ENCODE data around the gene PTPRG. TPM values are rescaled to one million over a fixed set of nuclear protein-coding genes. Genes with fewer than 3 reads are reported as not detected.

PTPRG gene
- total and polyA plus RNA-seq, 5 experiments from 2014 or later, result not detected

GRCh38 chr3:61637088-61638051 lies 76.0 kb downstream of the PTPRG start:
- H3K4me3 Mint-ChIP-seq, result no peak overlapping the region
- POLR2A ChIA-PET, result no interaction called here
- ATAC-seq (no peak), DNase-seq (no peak)
- peaks cover 0 to 10% (median 5%) of the 10 kb centered on the region in 5 donors for H3K27me3 Mint-ChIP-seq
- H3K9me3 Mint-ChIP-seq, result peaks cover 0 to 11% (median 0%) of the 10 kb centered on the region in 9 donors
- no peaks in the 10 kb centered on the region for H3K36me3 Mint-ChIP-seq
- H3K27ac Mint-ChIP-seq, result no peak overlapping the region
- no peaks in the 10 kb centered on the region for H3K4me1 Mint-ChIP-seq

DNA sequence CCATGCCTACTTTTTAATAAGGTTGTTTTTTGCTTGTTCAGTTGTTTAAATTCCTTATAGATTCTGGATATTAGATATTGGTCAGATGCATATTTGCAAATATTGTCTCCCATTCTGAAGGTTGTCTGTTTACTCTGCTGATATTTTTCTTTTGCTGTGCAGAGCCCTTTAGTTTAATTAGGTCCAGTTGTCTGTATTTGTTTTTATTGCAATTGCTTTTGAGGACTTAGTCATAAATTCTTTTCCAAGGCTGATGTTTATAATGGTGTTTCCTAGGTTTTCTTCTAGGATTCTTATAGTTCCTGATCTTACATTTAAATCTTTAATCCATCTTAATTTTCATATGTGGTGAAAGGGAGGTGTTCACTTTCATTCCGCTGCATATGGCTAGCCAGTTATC lies 77.4 kb downstream of the PTPRG start:
- Mint-ChIP-seq H3K9me3 (peaks cover 0 to 11% (median 0%) of the 10 kb centered on the region in 9 donors), H3K27ac (no peak overlapping the region), H3K27me3 (peaks cover 0 to 14% (median 10%) of the 10 kb centered on the region in 5 donors), H3K4me1 (no peaks in the 10 kb centered on the region), H3K4me3 (no peak overlapping the region), H3K36me3 (peaks cover 0 to 1% (median 0%) of the 10 kb centered on the region in 3 donors)
- ATAC-seq (no peak), DNase-seq (no peak)
- POLR2A ChIA-PET, result no interaction called here

DNA sequence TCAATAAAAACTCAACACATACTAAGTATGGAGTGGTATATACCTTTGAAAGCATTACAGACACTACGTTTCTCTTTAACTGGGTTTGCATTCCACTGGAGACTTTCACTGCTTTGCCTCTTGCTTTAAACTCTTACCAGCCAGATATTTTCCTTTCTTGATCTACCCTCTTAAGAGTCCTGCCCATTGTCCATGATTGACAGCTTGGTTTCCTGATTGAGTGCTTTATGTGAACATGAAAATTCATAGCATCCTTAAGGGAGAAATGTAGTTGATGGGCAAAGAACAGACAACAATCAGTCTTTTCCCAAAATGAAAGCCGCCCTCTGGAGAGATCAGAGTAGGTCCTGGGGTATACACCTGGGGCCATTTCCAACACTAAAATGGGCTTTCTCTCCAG lies 78.6 kb downstream of the PTPRG start:
- Mint-ChIP-seq H3K27me3 (peaks cover 0 to 14% (median 10%) of the 10 kb centered on the region in 5 donors), H3K27ac (no peak overlapping the region), H3K9me3 (peaks cover 0 to 11% (median 0%) of the 10 kb centered on the region in 9 donors), H3K4me3 (no peak overlapping the region), H3K36me3 (peaks cover 0 to 1% (median 0%) of the 10 kb centered on the region in 3 donors), H3K4me1 (no peaks in the 10 kb centered on the region)
- ATAC-seq (no peak), DNase-seq (no peak)
- POLR2A ChIA-PET, result no interaction called here

DNA sequence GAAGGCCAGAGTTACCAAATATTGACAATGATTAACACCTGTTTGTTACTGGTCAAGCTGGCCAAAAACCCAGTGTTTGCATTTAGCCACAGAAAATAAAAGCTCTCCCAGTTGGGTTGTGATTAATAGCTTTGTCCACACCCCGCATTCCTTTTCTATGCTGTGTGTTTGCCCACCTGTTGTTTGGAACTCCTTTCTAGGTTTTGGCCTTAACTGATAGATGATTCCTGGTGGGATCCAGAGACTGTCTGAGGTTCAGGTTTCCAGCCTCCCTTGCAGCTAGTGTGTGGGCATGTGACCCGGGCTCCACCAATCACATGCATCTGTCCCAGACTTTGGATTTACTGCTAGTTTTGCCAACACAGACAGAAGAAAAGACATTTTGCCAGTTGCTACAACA lies 83.8 kb downstream of the PTPRG start:
- POLR2A ChIA-PET, result interaction anchor here (0.5 kb wide), 1 partner anchor 97 kb away, joined by 3 read pairs; no protein-coding TSS in a partner anchor
- Mint-ChIP-seq H3K27ac (no peak overlapping the region), H3K4me3 (no peak overlapping the region), H3K27me3 (peaks cover 0 to 18% (median 9%) of the 10 kb centered on the region in 5 donors), H3K4me1 (no peaks in the 10 kb centered on the region), H3K36me3 (peaks cover 0 to 1% (median 0%) of the 10 kb centered on the region in 3 donors), H3K9me3 (peaks cover 0 to 8% (median 0%) of the 10 kb centered on the region in 9 donors)
- ATAC-seq (no peak), DNase-seq (no peak)

DNA sequence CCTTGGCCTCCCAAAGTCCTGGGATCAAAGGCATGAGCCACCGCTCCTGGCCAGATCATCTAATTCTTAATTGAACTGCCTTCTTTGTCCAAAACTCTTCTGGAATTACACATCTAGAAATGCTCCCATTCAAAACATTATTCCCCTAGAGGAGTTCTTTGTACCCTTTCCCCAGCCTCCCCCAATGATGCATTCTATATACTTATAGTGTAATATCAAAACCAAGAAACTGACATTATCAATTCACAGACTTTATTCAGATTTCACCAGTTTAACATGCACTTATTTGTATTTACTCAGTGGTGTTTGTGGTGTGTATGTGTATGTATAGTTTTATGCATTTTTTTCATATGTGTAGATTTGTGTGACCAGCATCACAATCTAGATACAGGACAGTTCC lies 85.0 kb downstream of the PTPRG start:
- POLR2A ChIA-PET, result no interaction called here
- peaks cover 0 to 1% (median 0%) of the 10 kb centered on the region in 3 donors for H3K36me3 Mint-ChIP-seq
- H3K9me3 Mint-ChIP-seq, result peaks cover 0 to 8% (median 0%) of the 10 kb centered on the region in 9 donors
- peaks cover 0 to 10% (median 7%) of the 10 kb centered on the region in 5 donors for H3K27me3 Mint-ChIP-seq
- H3K27ac Mint-ChIP-seq, result no peak overlapping the region
- no peak for ATAC-seq
- DNase-seq, result no peak
- no peaks in the 10 kb centered on the region for H3K4me1 Mint-ChIP-seq
- no peak overlapping the region for H3K4me3 Mint-ChIP-seq

- peaks cover 0 to 1% (median 0%) of the 10 kb centered on the region in 3 donors for H3K36me3 Mint-ChIP-seq
- no peaks in the 10 kb centered on the region for H3K4me1 Mint-ChIP-seq
- H3K4me3 Mint-ChIP-seq, result no peak overlapping the region
- peaks cover 0 to 8% (median 0%) of the 10 kb centered on the region in 9 donors for H3K9me3 Mint-ChIP-seq
- peaks cover 0 to 10% (median 7%) of the 10 kb centered on the region in 5 donors for H3K27me3 Mint-ChIP-seq
- POLR2A ChIA-PET, result no interaction called here
- ATAC-seq (no peak), DNase-seq (no peak)
- H3K27ac Mint-ChIP-seq, result no peak overlapping the region
Measured at GRCh38 chr3:61646851-61647525, 85.6 kb downstream of the PTPRG start.

DNA sequence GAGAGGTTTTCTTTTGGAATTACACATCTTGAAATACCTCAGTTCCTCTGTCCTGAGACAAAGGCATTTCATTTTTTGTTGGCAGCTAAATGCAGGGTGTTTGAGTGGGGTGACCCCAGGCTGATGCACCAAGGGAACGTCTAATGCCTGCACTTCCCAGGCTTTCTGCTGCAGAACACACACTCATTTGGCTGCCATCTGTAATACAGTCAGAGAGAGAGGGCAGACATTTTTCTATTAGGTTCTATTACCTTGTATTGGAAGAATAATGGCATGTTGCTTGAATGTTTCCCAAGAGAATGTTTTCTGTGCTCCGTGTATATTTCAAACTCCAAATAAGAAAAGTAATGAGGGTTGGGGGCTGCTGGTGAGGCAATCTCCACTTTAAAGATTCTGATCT lies 87.1 kb downstream of the PTPRG start:
- H3K4me1 Mint-ChIP-seq, result no peaks in the 10 kb centered on the region
- POLR2A ChIA-PET, result no interaction called here
- H3K27me3 Mint-ChIP-seq, result peaks cover 0 to 6% (median 1%) of the 10 kb centered on the region in 5 donors
- H3K4me3 Mint-ChIP-seq, result no peak overlapping the region
- peaks cover 0 to 8% (median 0%) of the 10 kb centered on the region in 9 donors for H3K9me3 Mint-ChIP-seq
- no peak overlapping the region for H3K27ac Mint-ChIP-seq
- DNase-seq (no peak), ATAC-seq (no peak)
- no peaks in the 10 kb centered on the region for H3K36me3 Mint-ChIP-seq

DNA sequence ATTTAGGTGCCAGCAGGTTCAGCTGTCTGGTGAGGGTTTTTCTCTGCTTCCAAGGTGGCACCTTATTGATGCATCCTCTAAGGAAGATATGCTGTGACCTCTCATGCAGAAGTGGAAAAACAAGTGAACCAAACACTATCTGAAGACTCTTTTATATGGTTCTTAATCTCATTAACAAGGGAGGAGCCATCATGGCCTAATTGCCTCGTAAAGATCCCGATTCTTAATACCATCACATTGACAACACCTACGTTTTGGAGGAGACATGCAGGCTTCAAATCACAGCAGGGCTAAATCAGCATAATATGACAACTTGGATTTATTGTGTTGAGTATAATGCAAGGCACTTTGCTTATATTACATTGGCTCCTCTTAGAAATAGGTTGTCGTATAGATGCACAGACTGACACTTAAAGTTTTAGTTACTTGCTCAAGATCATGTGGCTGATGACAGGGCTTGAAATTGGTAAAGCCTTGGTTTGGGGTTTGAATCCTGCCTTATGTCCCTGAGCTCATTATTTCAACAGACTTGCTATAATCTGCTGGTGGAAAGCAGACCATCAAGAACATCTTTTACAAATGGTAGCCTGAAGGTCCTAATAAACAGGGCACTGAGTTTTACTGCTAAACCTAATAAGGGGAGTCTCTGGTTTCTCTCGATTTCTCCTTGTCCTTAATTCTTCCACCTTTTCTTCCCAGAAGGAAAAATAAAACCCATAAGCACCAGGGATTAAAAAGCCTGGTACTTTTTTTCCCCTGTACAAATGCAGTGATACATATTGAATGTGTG lies 88.2 kb downstream of the PTPRG start:
- H3K27ac Mint-ChIP-seq, result no peak overlapping the region
- ATAC-seq, result no peak
- H3K9me3 Mint-ChIP-seq, result peaks cover 0 to 8% (median 0%) of the 10 kb centered on the region in 9 donors
- H3K4me3 Mint-ChIP-seq, result no peak overlapping the region
- no peaks in the 10 kb centered on the region for H3K36me3 Mint-ChIP-seq
- peaks cover 0 to 6% (median 0%) of the 10 kb centered on the region in 5 donors for H3K27me3 Mint-ChIP-seq
- POLR2A ChIA-PET, result no interaction called here
- no peaks in the 10 kb centered on the region for H3K4me1 Mint-ChIP-seq
- DNase-seq, result no peak

GRCh38 chr3:61650276-61650675 lies 88.9 kb downstream of the PTPRG start:
- DNase-seq (no peak), ATAC-seq (no peak)
- Mint-ChIP-seq H3K4me3 (no peak overlapping the region), H3K36me3 (no peaks in the 10 kb centered on the region), H3K27ac (no peak overlapping the region), H3K4me1 (no peaks in the 10 kb centered on the region), H3K27me3 (peaks cover 0 to 6% (median 4%) of the 10 kb centered on the region in 5 donors), H3K9me3 (peaks cover 0 to 6% (median 0%) of the 10 kb centered on the region in 9 donors)
- POLR2A ChIA-PET, result no interaction called here

DNA sequence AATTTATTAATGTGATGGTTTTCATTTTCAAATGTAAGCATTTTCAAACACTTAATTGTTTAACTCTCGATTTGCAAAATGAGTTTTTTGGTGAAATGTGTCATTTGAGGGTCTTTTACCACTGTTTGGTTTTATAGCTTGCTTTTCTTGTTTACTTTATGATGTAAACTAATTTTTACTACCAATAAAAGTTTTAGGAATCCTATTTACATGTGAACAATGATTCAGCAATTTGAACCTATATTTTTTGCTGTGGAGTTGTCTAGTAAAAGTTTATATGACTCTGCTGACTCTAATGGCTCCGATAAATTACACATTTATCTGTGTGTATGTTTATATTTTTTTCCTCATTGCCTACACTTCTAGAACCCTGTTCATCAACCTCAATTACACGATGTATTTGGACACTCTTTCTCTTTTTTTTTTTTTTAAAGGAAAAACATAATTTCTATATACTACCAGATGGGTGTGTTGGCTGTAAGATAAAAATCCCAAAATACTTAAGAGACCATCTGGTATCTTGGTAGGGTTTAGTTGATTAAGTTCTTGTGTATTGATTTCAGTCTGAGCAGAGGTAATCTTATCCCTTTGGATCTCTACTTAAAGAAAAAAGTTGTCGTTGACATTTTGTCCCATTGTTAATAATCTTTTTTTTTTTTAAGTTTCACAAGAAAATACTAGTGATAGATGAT lies 89.5 kb downstream of the PTPRG start:
- POLR2A ChIA-PET, result no interaction called here
- no peak for ATAC-seq
- Mint-ChIP-seq H3K27me3 (peaks cover 0 to 10% (median 4%) of the 10 kb centered on the region in 5 donors), H3K36me3 (no peaks in the 10 kb centered on the region), H3K4me1 (no peaks in the 10 kb centered on the region), H3K4me3 (no peak overlapping the region), H3K27ac (no peak overlapping the region), H3K9me3 (peaks cover 0 to 4% (median 0%) of the 10 kb centered on the region in 9 donors)
- DNase-seq, result no peak

- DNase-seq (no peak), ATAC-seq (no peak)
- Mint-ChIP-seq H3K4me1 (no peaks in the 10 kb centered on the region), H3K27ac (no peak overlapping the region), H3K36me3 (peaks cover 0 to 5% (median 0%) of the 10 kb centered on the region in 3 donors), H3K27me3 (peaks cover 0 to 10% (median 5%) of the 10 kb centered on the region in 5 donors), H3K4me3 (no peak overlapping the region), H3K9me3 (peaks cover 0 to 3% (median 0%) of the 10 kb centered on the region in 9 donors)
- POLR2A ChIA-PET, result no interaction called here
Measured at GRCh38 chr3:61657689-61658088, 96.3 kb downstream of the PTPRG start.

DNA sequence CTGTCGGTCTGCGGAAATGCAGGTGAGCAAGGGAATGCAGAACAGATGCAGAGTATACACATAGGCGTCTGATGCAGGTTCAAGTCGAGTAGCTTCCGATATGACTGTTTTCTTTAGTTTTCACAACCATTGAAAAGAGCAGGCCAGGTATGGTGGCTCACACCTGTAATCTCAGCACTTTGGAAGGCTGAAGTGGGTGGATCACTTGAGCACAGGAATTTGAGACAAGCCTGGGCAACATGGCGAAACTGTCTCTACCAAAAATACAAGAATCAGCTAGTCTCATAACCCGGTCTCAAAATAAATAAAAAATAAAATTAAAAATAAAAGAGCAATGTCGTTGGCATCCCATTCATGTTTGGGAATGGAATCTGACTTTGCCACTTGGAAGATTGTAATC lies 101.5 kb downstream of the PTPRG start:
- Mint-ChIP-seq H3K4me3 (no peak overlapping the region), H3K4me1 (no peaks in the 10 kb centered on the region), H3K27ac (no peak overlapping the region), H3K36me3 (peaks cover 0 to 7% (median 0%) of the 10 kb centered on the region in 3 donors), H3K27me3 (peaks cover 0 to 4% (median 0%) of the 10 kb centered on the region in 5 donors), H3K9me3 (peaks cover 0 to 3% (median 0%) of the 10 kb centered on the region in 9 donors)
- DNase-seq (no peak), ATAC-seq (no peak)
- POLR2A ChIA-PET, result no interaction called here
